ENCODE results near the gene OR2V2. TPM values are rescaled to one million over a fixed set of nuclear protein-coding genes. Genes with fewer than 3 reads are reported as not detected.
"Not testable (repeated sequence)": the region's sequence is repeated elsewhere in the genome, so short reads cannot be mapped to it uniquely, and the experiment has no call there.

The OR2V2 gene
- total RNA-seq, 1 donor, result not detected

- peaks cover 82% of the 10 kb centered on the region for H3K27me3 ChIP-seq (ENCODE audit: insufficient read depth, low read length)
- H3K4me3 ChIP-seq (ENCODE audit: low read length), result no peak overlapping the region
- H3K9me3 ChIP-seq (ENCODE audit: low read depth, low read length), result no peaks in the 10 kb centered on the region
- H3K4me1 ChIP-seq (ENCODE audit: insufficient read depth, low read length), result peaks cover 10% of the 10 kb centered on the region
Measured at GRCh38 chr5:181166812-181167733, 19.7 kb downstream of the OR2V2 start.

DNA sequence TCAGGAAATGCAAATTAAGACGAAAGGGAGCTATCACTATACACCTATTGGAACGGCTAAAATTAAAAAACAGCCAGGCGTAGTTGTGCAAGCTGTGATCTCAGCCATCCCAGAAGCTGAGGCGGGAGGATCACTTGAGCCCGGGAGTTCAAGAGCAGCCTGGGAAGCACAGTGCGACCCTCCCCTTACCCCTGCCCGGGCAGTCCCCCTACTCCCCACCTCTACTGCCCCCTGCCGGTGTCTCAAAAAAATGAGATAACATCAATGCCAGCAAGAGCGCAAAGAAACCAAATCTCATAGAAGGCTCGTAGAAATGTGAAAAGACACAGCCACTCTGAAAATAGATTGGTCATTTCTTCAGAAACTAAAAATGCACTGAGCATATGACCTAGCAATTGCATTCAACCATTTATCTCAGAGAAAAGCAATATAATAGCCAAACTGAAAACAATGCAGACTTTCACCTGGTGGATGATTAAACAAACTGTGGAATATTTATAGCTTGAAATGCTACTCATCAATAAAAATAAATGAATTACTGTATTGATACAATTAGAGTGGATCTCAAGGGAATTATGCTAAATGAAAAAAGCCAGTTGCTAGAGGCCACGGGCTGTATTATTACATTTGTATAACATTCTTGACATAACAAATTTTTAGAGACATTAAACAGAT lies 20.6 kb downstream of the OR2V2 start:
- Histone ChIP-seq H3K9me3 (ENCODE audit: low read depth, low read length) (no peaks in the 10 kb centered on the region), H3K27me3 (ENCODE audit: insufficient read depth, low read length) (peaks cover 88% of the 10 kb centered on the region), H3K4me3 (ENCODE audit: low read length) (no peak overlapping the region), H3K4me1 (ENCODE audit: insufficient read depth, low read length) (peaks cover 10% of the 10 kb centered on the region)

DNA sequence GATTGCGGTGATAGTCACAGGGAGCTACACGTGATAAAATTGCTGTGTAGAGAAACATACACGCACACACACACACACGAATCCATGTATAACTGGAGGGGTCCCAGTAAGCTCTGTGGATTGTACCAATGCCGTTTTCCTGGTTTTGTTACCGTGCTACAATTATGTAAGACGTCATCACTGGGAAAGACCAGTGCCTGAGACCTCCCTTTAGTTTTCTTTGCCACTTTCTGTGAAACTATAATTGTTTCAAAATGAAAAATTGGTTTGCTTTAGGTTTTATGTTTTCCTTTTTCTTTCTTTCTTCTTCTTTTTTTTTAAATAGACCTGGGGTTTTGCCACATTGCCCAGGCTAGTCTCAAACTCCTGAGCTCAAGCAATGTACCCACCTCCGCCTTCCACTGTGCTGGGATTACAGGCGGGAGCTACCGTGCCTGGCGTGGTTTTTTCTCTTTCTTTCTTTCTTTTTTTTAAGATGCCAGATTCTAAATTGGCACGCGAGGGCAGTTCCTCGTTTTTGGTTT lies 21.3 kb downstream of the OR2V2 start:
- H3K4me1 ChIP-seq (ENCODE audit: insufficient read depth, low read length), result peaks cover 13% of the 10 kb centered on the region
- H3K27me3 ChIP-seq (ENCODE audit: insufficient read depth, low read length), result peaks cover 86% of the 10 kb centered on the region
- no peaks in the 10 kb centered on the region for H3K9me3 ChIP-seq (ENCODE audit: low read depth, low read length)
- no peak overlapping the region for H3K4me3 ChIP-seq (ENCODE audit: low read length)

- peaks cover 82% of the 10 kb centered on the region for H3K27me3 ChIP-seq (ENCODE audit: insufficient read depth, low read length)
- not testable (repeated sequence) for H3K4me3 ChIP-seq (ENCODE audit: low read length); H3K9me3 ChIP-seq (ENCODE audit: low read depth, low read length)
- H3K4me1 ChIP-seq (ENCODE audit: insufficient read depth, low read length), result peaks cover 11% of the 10 kb centered on the region
Measured at GRCh38 chr5:181169459-181170236, 22.3 kb downstream of the OR2V2 start.

- H3K4me3 ChIP-seq (ENCODE audit: low read length), result no peak overlapping the region
- peaks cover 79% of the 10 kb centered on the region for H3K27me3 ChIP-seq (ENCODE audit: insufficient read depth, low read length)
- H3K9me3 ChIP-seq (ENCODE audit: low read depth, low read length), result no peaks in the 10 kb centered on the region
- peaks cover 11% of the 10 kb centered on the region for H3K4me1 ChIP-seq (ENCODE audit: insufficient read depth, low read length)
Measured at GRCh38 chr5:181170237-181170825, 22.9 kb downstream of the OR2V2 start.

- H3K27me3 ChIP-seq (ENCODE audit: insufficient read depth, low read length), result peaks cover 74% of the 10 kb centered on the region
- peaks cover 11% of the 10 kb centered on the region for H3K4me1 ChIP-seq (ENCODE audit: insufficient read depth, low read length)
- H3K4me3 ChIP-seq (ENCODE audit: low read length), result no peak overlapping the region
- no peaks in the 10 kb centered on the region for H3K9me3 ChIP-seq (ENCODE audit: low read depth, low read length)
Measured at GRCh38 chr5:181170996-181171395, 23.6 kb downstream of the OR2V2 start.

DNA sequence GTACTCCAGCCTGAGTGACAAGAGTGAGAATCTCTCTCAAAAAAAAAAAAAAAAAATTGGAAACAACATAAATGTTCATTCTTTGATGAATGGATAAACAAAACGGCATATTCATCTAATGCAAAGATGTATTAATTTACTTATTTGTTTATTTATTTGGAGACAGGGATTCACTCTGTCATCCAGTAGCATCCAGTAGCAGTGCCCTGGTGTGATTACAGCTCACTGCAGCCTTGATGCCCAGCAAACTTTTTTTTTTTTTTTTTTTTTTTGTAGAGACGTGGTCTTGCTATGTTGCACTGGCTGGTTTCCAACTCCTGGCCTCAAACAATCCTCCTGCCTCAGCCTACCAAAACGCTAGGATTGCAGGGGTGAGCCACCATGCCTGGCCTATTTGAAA lies 24.4 kb downstream of the OR2V2 start:
- no peaks in the 10 kb centered on the region for H3K9me3 ChIP-seq (ENCODE audit: low read depth, low read length)
- peaks cover 66% of the 10 kb centered on the region for H3K27me3 ChIP-seq (ENCODE audit: insufficient read depth, low read length)
- no peak overlapping the region for H3K4me3 ChIP-seq (ENCODE audit: low read length)
- peaks cover 11% of the 10 kb centered on the region for H3K4me1 ChIP-seq (ENCODE audit: insufficient read depth, low read length)

DNA sequence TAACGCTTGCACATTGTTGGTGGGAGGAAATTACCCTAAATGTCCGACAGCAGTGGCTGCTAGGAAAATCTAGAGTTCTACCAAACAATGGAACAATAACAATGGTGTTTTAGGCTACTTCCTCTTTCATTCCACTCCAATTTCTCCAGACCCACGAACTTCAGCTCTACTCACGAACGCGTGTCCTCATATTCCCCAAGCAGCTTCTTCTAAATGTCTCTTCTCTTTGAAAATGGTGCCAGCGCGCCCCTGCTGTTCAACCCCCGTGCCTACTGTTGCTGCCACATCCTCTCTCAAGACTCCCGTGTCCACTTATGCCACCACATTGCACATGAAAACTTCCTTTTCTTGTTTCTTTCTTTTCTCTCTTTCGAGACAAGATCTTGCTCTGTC lies 25.6 kb downstream of the OR2V2 start:
- Histone ChIP-seq H3K4me3 (ENCODE audit: low read length) (no peak overlapping the region), H3K27me3 (ENCODE audit: insufficient read depth, low read length) (peaks cover 54% of the 10 kb centered on the region), H3K4me1 (ENCODE audit: insufficient read depth, low read length) (peaks cover 11% of the 10 kb centered on the region), H3K9me3 (ENCODE audit: low read depth, low read length) (no peaks in the 10 kb centered on the region)

DNA sequence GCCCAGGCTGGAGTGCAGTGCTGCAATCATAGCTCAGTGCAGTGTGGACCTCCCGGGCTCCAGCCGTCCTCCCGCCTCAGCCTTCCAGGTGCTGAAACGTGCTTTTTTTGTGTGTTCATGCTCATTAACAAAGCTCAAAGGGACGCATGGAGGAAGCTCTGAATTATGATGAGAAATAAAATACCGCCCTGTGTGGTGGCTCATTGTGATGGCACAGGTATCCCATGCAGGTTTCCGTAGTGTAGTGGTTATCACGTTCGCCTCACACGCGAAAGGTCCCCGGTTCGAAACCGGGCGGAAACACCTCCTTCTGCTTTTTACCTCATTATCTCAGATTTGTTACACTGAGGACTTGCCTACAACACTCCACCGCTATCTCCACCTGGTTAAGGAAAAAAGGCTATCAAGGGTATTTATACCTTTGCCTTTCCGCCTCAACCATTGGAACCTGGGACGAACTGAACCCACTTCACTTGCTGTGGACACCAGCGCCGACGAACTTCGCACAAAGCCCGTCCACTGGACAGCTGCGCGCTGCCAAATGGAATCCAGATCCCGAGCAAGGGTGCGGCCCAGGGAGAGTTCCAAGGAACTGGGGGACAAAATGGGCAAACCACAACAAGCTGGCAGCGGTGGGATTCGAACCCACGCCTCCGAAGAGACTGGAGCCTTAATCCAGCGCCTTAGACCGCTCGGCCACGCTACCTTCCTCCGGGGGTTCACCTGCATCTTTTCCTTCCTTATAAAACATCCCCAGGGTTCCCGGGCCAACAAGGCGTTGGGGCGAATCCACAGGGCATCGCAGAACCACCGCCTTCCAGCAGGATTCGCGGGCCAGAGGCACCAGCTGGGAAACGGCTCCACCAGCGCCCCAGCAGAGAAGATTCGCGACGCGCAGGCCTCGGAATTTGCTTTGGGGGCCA lies 26.3 kb downstream of the OR2V2 start:
- H3K4me3 ChIP-seq (ENCODE audit: low read length), result no peak overlapping the region
- no peaks in the 10 kb centered on the region for H3K9me3 ChIP-seq (ENCODE audit: low read depth, low read length)
- H3K4me1 ChIP-seq (ENCODE audit: insufficient read depth, low read length), result peaks cover 11% of the 10 kb centered on the region
- H3K27me3 ChIP-seq (ENCODE audit: insufficient read depth, low read length), result peaks cover 47% of the 10 kb centered on the region

- Histone ChIP-seq H3K9me3 (ENCODE audit: low read depth, low read length) (no peaks in the 10 kb centered on the region), H3K4me1 (ENCODE audit: insufficient read depth, low read length) (peaks cover 5% of the 10 kb centered on the region), H3K27me3 (ENCODE audit: insufficient read depth, low read length) (peaks cover 20% of the 10 kb centered on the region), H3K4me3 (ENCODE audit: low read length) (no peak overlapping the region)
Measured at GRCh38 chr5:181176254-181176952, 29.0 kb downstream of the OR2V2 start.

GRCh38 chr5:181177559-181177958 lies 30.2 kb downstream of the OR2V2 start:
- H3K9me3 ChIP-seq (ENCODE audit: low read depth, low read length); H3K4me3 ChIP-seq (ENCODE audit: low read length); H3K27me3 ChIP-seq (ENCODE audit: insufficient read depth, low read length); H3K4me1 ChIP-seq (ENCODE audit: insufficient read depth, low read length): not testable (repeated sequence)

- H3K4me3 ChIP-seq (ENCODE audit: low read length), result no peak overlapping the region
- no peaks in the 10 kb centered on the region for H3K27me3 ChIP-seq (ENCODE audit: insufficient read depth, low read length)
- H3K4me1 ChIP-seq (ENCODE audit: insufficient read depth, low read length), result peaks cover 21% of the 10 kb centered on the region
- no peaks in the 10 kb centered on the region for H3K9me3 ChIP-seq (ENCODE audit: low read depth, low read length)
Measured at GRCh38 chr5:181181650-181182565, 34.5 kb downstream of the OR2V2 start.

All from mononuclear cell (primary cell).